ENCODE results near the gene SKI. TPM values are rescaled to one million over a fixed set of nuclear protein-coding genes. Genes with fewer than 3 reads are reported as not detected.

SKI gene
- total and polyA plus RNA-seq, 9 of the 15 experiments (the other 6 are each of a cell fraction or from before 2014, with no cell fraction given): 0.10 to 60.5 (median 4.6) TPM

DNA sequence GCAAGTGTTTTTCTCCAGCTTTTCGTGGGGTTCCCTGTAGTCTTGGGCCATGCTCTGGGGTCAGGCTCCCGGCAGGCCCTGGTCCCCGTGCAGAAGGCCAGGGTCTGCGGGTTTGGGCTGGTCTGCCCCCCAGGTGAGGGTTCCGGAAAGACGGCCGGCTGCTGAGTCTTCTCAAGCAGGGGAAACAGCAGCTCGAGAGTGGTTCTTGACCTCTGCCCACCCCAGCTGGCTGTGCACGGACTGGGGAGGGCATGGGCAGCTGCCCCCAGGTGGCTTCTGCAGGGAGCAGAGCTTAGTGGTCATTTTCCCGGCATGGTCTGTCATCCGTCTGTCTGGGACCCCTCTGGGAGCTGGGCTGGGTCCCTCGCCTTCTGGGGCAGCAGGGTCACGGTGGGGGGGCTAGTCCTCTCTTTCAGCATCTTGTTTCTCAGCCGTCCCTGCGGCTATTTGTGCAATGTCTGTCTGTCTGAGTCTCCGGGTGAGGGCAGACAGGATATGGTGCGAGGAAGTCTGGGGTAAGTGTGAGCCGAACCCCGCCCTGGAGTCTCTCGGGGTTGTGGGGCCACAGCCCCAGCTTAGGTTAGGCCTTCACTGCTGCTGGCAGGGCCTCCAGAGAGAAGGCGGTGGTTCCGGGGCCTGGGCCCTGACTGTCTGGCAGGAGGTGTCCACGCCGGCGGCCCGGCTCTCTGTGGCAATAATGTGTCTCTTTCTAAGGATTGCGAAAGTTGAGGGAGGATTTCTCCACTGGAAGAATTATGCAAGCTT lies 6.1 kb downstream of the SKI start:
- intact Hi-C loops (cut with micrococcal nuclease): no loop called here
- ChIA-PET POLR2A (interaction anchor here (0.5 to 1.7 kb wide), 8 partner anchors 14 to 124 kb away, joined by 3 to 6 read pairs (median 4); no protein-coding TSS in a partner anchor), CTCF (ENCODE audit: low intra/inter-chr PET ratio) (no interaction called here)
- no peaks in the 10 kb centered on the region for H3K27me3 ChIP-seq (ENCODE audit: control insufficient read depth in 2 of 2, insufficient read depth in 2 of 2, low read length in 2 of 2)
- H3K9me3 ChIP-seq (replicated peaks; ENCODE audit: control insufficient read depth, insufficient read depth, low read depth, low read length): no peaks in the 10 kb centered on the region
- H3K79me2 ChIP-seq (ENCODE audit: control insufficient read depth, insufficient read depth, low read length): peaks cover 99% of the 10 kb centered on the region
- no peak overlapping the region for H2AFZ ChIP-seq (ENCODE audit: low read depth, low read length)
- BruUV-seq (replicated peaks): no TSS peak
- H3K27ac ChIP-seq (ENCODE audit: extremely low read depth, low read depth, low read length): no peak overlapping the region
- peaks cover 43% of the 10 kb centered on the region for H3K9me1 ChIP-seq (ENCODE audit: control insufficient read depth, insufficient read depth, low read length)
- peaks cover 36 to 94% of the 10 kb centered on the region in 2 experiments for H3K4me1 ChIP-seq (replicated peaks in 1 of 2; ENCODE audit: control insufficient read depth in 2 of 2, insufficient read depth in 2 of 2, low read length in 2 of 2)
- no peak overlapping the region for H3K4me2 ChIP-seq (ENCODE audit: insufficient read depth, low read length)
- 71% methylated on average over 26 of the region's 27 CpGs for WGBS (ENCODE audit: insufficient coverage, low coverage, missing lambda C conversion rate)
- FAIRE-seq: no peak
- peaks cover 26% of the 10 kb centered on the region; the same call in 2 of the 3 replicates for H3K36me3 ChIP-seq (ENCODE audit: control insufficient read depth, insufficient read depth, low read length)
- no peak for DNase-seq (ENCODE audit: extremely low read depth in 1 of 4, low spot score in 3 of 4)
- no peak for ATAC-seq
- H3K4me3 ChIP-seq: no peak overlapping the region
- in situ Hi-C loops (cut with MboI): loop anchor here (5.0 kb wide), 1 partner anchor 37 kb away; no protein-coding TSS in a partner anchor
- peak overlapping the region in 1 of 2 experiments; percentile 86; a peak in 2 of 4 replicates for H3K9ac ChIP-seq (ENCODE audit: insufficient read depth in 1 of 2, low read depth in 2 of 2, low read length in 2 of 2)
- H4K20me1 ChIP-seq (replicated peaks; ENCODE audit: control insufficient read depth, insufficient read depth, low read length): peaks cover 93% of the 10 kb centered on the region
- 0 out of 2 replicates have a peak, but pooled peaks have one; percentile 24 for TF ChIP-seq MAX (CRISPR knock-in tag; IDR thresholded peaks at IDR 0.05)
- no peak for TF ChIP-seq ZKSCAN1 (IDR thresholded peaks at IDR 0.05; ENCODE audit: low read depth, low read length)
- TF ChIP-seq RBFOX2 (IDR thresholded peaks at IDR 0.05; ENCODE audit: low read depth, low read length): peak; percentile 45; the same call in 1 of the 2 replicates
- no peak for TF ChIP-seq STAT5A (IDR thresholded peaks at IDR 0.05; ENCODE audit: borderline replicate concordance, low read length)
- TF ChIP-seq FOXO4 (CRISPR knock-in tag; IDR thresholded peaks at IDR 0.05): no peak
- no peak for TF ChIP-seq BCOR (IDR thresholded peaks at IDR 0.05)
- no peak for TF ChIP-seq E2F5 (CRISPR knock-in tag; IDR thresholded peaks at IDR 0.05)
- peak; percentile 77 for TF ChIP-seq CEBPG (CRISPR knock-in tag; IDR thresholded peaks at IDR 0.05)
- TF ChIP-seq CEBPG (tag; conservative IDR thresholded peaks at IDR 0.05 in 1 of 2, IDR thresholded peaks at IDR 0.05 in 1 of 2): peak; percentile 94 to 98
- no peak for TF ChIP-seq ZNF655 (CRISPR knock-in tag; IDR thresholded peaks at IDR 0.05)
- no peak for TF ChIP-seq FOXA1 (IDR thresholded peaks at IDR 0.05; ENCODE audit: borderline replicate concordance)
- TF ChIP-seq CXXC5 (CRISPR knock-in tag; IDR thresholded peaks at IDR 0.05): 0 out of 2 replicates have a peak, but pooled peaks have one; percentile 21
- no peak for TF ChIP-seq CTCF (IDR thresholded peaks at IDR 0.05 in 2 of 3, conservative IDR thresholded peaks at IDR 0.05 in 1 of 3; ENCODE audit: insufficient read depth in 2 of 3, low read depth in 1 of 3, low read length in 3 of 3)
- no peak for TF ChIP-seq ZNF780A (CRISPR knock-in tag; IDR thresholded peaks at IDR 0.05)
- peak; percentile 99 for TF ChIP-seq CEBPB (tag; IDR thresholded peaks at IDR 0.05)
- TF ChIP-seq POLR2H (tag; IDR thresholded peaks at IDR 0.05; ENCODE audit: low read depth): no peak

Data from K562 (cell line).